Ishikawa (cell line): ENCODE measurements around the gene ZC3H4.

ENCODE experiments used
- CEBPB ChIP-seq: IDR thresholded peaks from 2 replicates; pipeline ENCODE4 v1.6.1; 2012
- CREB1 ChIP-seq: IDR thresholded peaks from 2 replicates; pipeline ENCODE4 v1.6.1; 2012; ENCODE audit warnings: low read depth
- EGR1 ChIP-seq: IDR thresholded peaks from 2 replicates; pipeline ENCODE4 v1.6.1; 2012
- EP300 ChIP-seq: IDR thresholded peaks from 2 replicates; pipeline ENCODE4 v1.6.1; 2012; ENCODE audit warnings: borderline replicate concordance
- FOXM1 ChIP-seq: IDR thresholded peaks from 2 replicates; pipeline ENCODE4 v1.6.1; 2012; ENCODE audit warnings: low read depth, borderline replicate concordance
- MAX ChIP-seq: IDR thresholded peaks from 2 replicates; pipeline ENCODE4 v1.6.1; 2012
- NFIC ChIP-seq: IDR thresholded peaks from 2 replicates; pipeline ENCODE4 v1.6.1; 2012
- RAD21 ChIP-seq: IDR thresholded peaks from 2 replicates; pipeline ENCODE4 v1.6.1; 2012; ENCODE audit warnings: low read depth
- REST ChIP-seq: IDR thresholded peaks from 2 replicates; pipeline ENCODE4 v1.6.1; 2012; ENCODE audit warnings: low read depth, mild to moderate bottlenecking
- TAF1 ChIP-seq: IDR thresholded peaks from 2 replicates; pipeline ENCODE4 v1.6.1; 2012; ENCODE audit warnings: low read depth, mild to moderate bottlenecking
- TCF12 ChIP-seq: IDR thresholded peaks from 2 replicates; pipeline ENCODE4 v1.6.1; 2012; ENCODE audit warnings: low read depth
- TEAD4 ChIP-seq: IDR thresholded peaks from 2 replicates; pipeline ENCODE4 v1.6.1; 2012
- USF1 ChIP-seq: IDR thresholded peaks from 2 replicates; pipeline ENCODE4 v1.6.1; 2012
- YY1 ChIP-seq: IDR thresholded peaks from 2 replicates; pipeline ENCODE4 v1.6.1; 2012; ENCODE audit warnings: low read depth
- ZBTB7A ChIP-seq: IDR thresholded peaks from 2 replicates; pipeline ENCODE4 v1.6.1; 2012; ENCODE audit warnings: low read depth

The ZC3H4 gene

GRCh38 chr19:47040869-47041268 is 72.7 kb downstream of the ZC3H4 start:
- TF ChIP-seq MAX (no peak), FOXM1 (no peak), REST (no peak), TAF1 (no peak), EGR1 (no peak)

- TF ChIP-seq REST, result no peak
- TF ChIP-seq RAD21, result no peak
- TF ChIP-seq TCF12, result no peak
- no peak for TF ChIP-seq CREB1
- no peak for TF ChIP-seq TEAD4
- no peak for TF ChIP-seq MAX
- no peak for TF ChIP-seq EGR1
- no peak for TF ChIP-seq USF1
- no peak for TF ChIP-seq YY1
- TF ChIP-seq EP300, result no peak
- no peak for TF ChIP-seq NFIC
- TF ChIP-seq TAF1, result no peak
- no peak for TF ChIP-seq FOXM1
- TF ChIP-seq CEBPB, result no peak
- TF ChIP-seq ZBTB7A, result no peak
Measured at GRCh38 chr19:47039239-47039874, 74.2 kb downstream of the ZC3H4 start.

- TF ChIP-seq EP300 (no peak), FOXM1 (no peak), CEBPB (no peak), YY1 (no peak), REST (no peak), TEAD4 (no peak), USF1 (no peak), NFIC (no peak), TAF1 (no peak), EGR1 (no peak), RAD21 (no peak), ZBTB7A (no peak), MAX (no peak), TCF12 (no peak), CREB1 (no peak)
Measured at GRCh38 chr19:47037766-47038165, 75.8 kb downstream of the ZC3H4 start.

GRCh38 chr19:47036097-47036651 is 77.4 kb downstream of the ZC3H4 start:
- TF ChIP-seq EP300 (no peak), YY1 (no peak), NFIC (no peak), USF1 (no peak), FOXM1 (no peak), EGR1 (no peak), CEBPB (no peak)
